ENCODE measurements around the gene THYN1.

Gene THYN1

GRCh38 chr11:134246100-134246499 is 7.1 kb downstream of the THYN1 start:
- DNase-seq: no peak

GRCh38 chr11:134245434-134245833 is 7.7 kb downstream of the THYN1 start:
- DNase-seq: no peak

GRCh38 chr11:134244593-134244992 is 8.6 kb downstream of the THYN1 start:
- DNase-seq: no peak

- DNase-seq: no peak
These were observed 9.2 kb downstream of the THYN1 start for GRCh38 chr11:134243913-134244312.

GRCh38 chr11:134242376-134242775 is 10.8 kb downstream of the THYN1 start:
- no peak for DNase-seq

GRCh38 chr11:134240592-134240991 is 12.6 kb downstream of the THYN1 start:
- no peak for DNase-seq

GRCh38 chr11:134238956-134239355 is 14.2 kb downstream of the THYN1 start:
- no peak for DNase-seq

GRCh38 chr11:134237557-134237922 is 15.6 kb downstream of the THYN1 start:
- DNase-seq: no peak

- no peak for DNase-seq
These were observed 16.2 kb downstream of the THYN1 start for GRCh38 chr11:134236834-134237556.

- no peak for DNase-seq
These were observed 17.8 kb downstream of the THYN1 start for GRCh38 chr11:134235399-134235798.

- no peak for DNase-seq
These were observed 19.4 kb downstream of the THYN1 start for GRCh38 chr11:134233729-134234179.

- DNase-seq: no peak
These were observed 21.0 kb downstream of the THYN1 start for GRCh38 chr11:134231958-134232659.

GRCh38 chr11:134230339-134230738 is 22.8 kb downstream of the THYN1 start:
- DNase-seq: no peak

- DNase-seq: no peak
These were observed 23.9 kb downstream of the THYN1 start for GRCh38 chr11:134229126-134229790.

- no peak for DNase-seq
These were observed 24.5 kb downstream of the THYN1 start for GRCh38 chr11:134228625-134229024.

GRCh38 chr11:134226806-134227325 is 26.3 kb downstream of the THYN1 start:
- DNase-seq: no peak

GRCh38 chr11:134224710-134225664 is 28.2 kb downstream of the THYN1 start:
- DNase-seq: peak; percentile 30

- DNase-seq: peak; percentile 96
These were observed 29.1 kb downstream of the THYN1 start, which contains the start of the genes NCAPD3 and VPS26B for GRCh38 chr11:134223836-134224709. NCAPD3 (minus strand) TSS chr11:134223967; CDS start chr11:134223926, 41 bp downstream. VPS26B (plus strand) TSS chr11:134224671; CDS start chr11:134225123, 452 bp downstream.

GRCh38 chr11:134223121-134223520 is 30.0 kb downstream of the THYN1 start:
- peak; percentile 28 for DNase-seq

- no peak for DNase-seq
These were observed 36.3 kb downstream of the THYN1 start for GRCh38 chr11:134216816-134217215.

- DNase-seq: no peak
These were observed 37.3 kb downstream of the THYN1 start for GRCh38 chr11:134215836-134216235.
